Measurements from ENCODE around the gene FIBIN. TPM values are rescaled to one million over a fixed set of nuclear protein-coding genes. Genes with fewer than 3 reads are reported as not detected.

The FIBIN gene
- total and polyA plus RNA-seq, 4 donors = 3.8 to 12.9 (median 9.4) TPM

GRCh38 chr11:27004103-27004502 lies 10.2 kb downstream of the FIBIN start:
- Histone ChIP-seq H3K9me3 (ENCODE audit: control insufficient read depth in 4 of 4, insufficient read depth in 3 of 4, low read length in 3 of 4) (no peaks in the 10 kb centered on the region), H3K36me3 (ENCODE audit: control insufficient read depth in 4 of 4, insufficient read depth in 4 of 4, low read length in 4 of 4) (no peaks in the 10 kb centered on the region), H3K4me3 (no peak overlapping the region), H3K9ac (ENCODE audit: insufficient read depth in 1 of 2, low read length in 2 of 2) (no peak overlapping the region), H3K4me1 (ENCODE audit: control insufficient read depth in 5 of 5, insufficient read depth in 5 of 5, low read length in 5 of 5) (no peaks in the 10 kb centered on the region), H3K27ac (ENCODE audit: low read depth in 1 of 2, low read length in 1 of 2) (no peak overlapping the region), H3K27me3 (ENCODE audit: control insufficient read depth in 3 of 3, insufficient read depth in 3 of 3, low read length in 2 of 3) (no peaks in the 10 kb centered on the region)
- no peak for TF ChIP-seq CTCF (IDR thresholded peaks at IDR 0.05; ENCODE audit: control extremely low read depth, extremely low read depth)
- DNase-seq (no peak), ATAC-seq (ENCODE audit: insufficient read depth, low FRiP score) (no peak)
- 79 to 88% methylated on average over 2 of the region's 2 CpGs for WGBS, 2 donors

GRCh38 chr11:27008811-27009535 lies 15.1 kb downstream of the FIBIN start:
- Histone ChIP-seq H3K4me1 (ENCODE audit: control insufficient read depth in 5 of 5, insufficient read depth in 5 of 5, low read length in 5 of 5) (peaks cover 0 to 22% (median 7%) of the 10 kb centered on the region in 5 donors), H3K36me3 (ENCODE audit: control insufficient read depth in 4 of 4, insufficient read depth in 4 of 4, low read length in 4 of 4) (no peaks in the 10 kb centered on the region), H3K4me3 (no peak overlapping the region), H3K27ac (ENCODE audit: low read depth in 1 of 2, low read length in 1 of 2) (no peak overlapping the region), H3K9me3 (ENCODE audit: control insufficient read depth in 4 of 4, insufficient read depth in 3 of 4, low read length in 3 of 4) (no peaks in the 10 kb centered on the region), H3K27me3 (ENCODE audit: control insufficient read depth in 3 of 3, insufficient read depth in 3 of 3, low read length in 2 of 3) (no peaks in the 10 kb centered on the region), H3K9ac (ENCODE audit: insufficient read depth in 1 of 2, low read length in 2 of 2) (no peak overlapping the region)
- no peak for DNase-seq
- no peak for ATAC-seq (ENCODE audit: insufficient read depth, low FRiP score)
- TF ChIP-seq CTCF (IDR thresholded peaks at IDR 0.05; ENCODE audit: control extremely low read depth, extremely low read depth) = no peak

GRCh38 chr11:27011560-27012233 lies 17.8 kb downstream of the FIBIN start:
- ATAC-seq (ENCODE audit: insufficient read depth, low FRiP score) (no peak), DNase-seq (no peak)
- no peak overlapping the region for H3K27ac ChIP-seq (ENCODE audit: low read depth in 1 of 2, low read length in 1 of 2)
- H3K36me3 ChIP-seq (ENCODE audit: control insufficient read depth in 4 of 4, insufficient read depth in 4 of 4, low read length in 4 of 4) = no peaks in the 10 kb centered on the region
- no peak overlapping the region for H3K9ac ChIP-seq (ENCODE audit: insufficient read depth in 1 of 2, low read length in 2 of 2)
- H3K27me3 ChIP-seq (ENCODE audit: control insufficient read depth in 3 of 3, insufficient read depth in 3 of 3, low read length in 2 of 3) = peaks cover 0 to 4% (median 0%) of the 10 kb centered on the region in 3 donors
- no peak overlapping the region for H3K4me3 ChIP-seq
- peaks cover 0 to 22% (median 7%) of the 10 kb centered on the region in 5 donors for H3K4me1 ChIP-seq (ENCODE audit: control insufficient read depth in 5 of 5, insufficient read depth in 5 of 5, low read length in 5 of 5)
- no peaks in the 10 kb centered on the region for H3K9me3 ChIP-seq (ENCODE audit: control insufficient read depth in 4 of 4, insufficient read depth in 3 of 4, low read length in 3 of 4)
- 60 to 72% methylated on average over 4 of the region's 4 CpGs for WGBS, 2 donors
- no peak for TF ChIP-seq CTCF (IDR thresholded peaks at IDR 0.05; ENCODE audit: control extremely low read depth, extremely low read depth)

Data from lung (tissue), 12 donors.